Cardiac muscle cell (in vitro differentiated cells and primary cell): ENCODE results near the gene UBAP2. TPM values are rescaled to one million over a fixed set of nuclear protein-coding genes. Genes with fewer than 3 reads are reported as not detected.

Experiments
- DNase-seq, 2 donors: peaks; one replicate each; pipeline versions ENCODE4 v3.0.0 to v3.0.0-alpha.2; 2010 to 2017; ENCODE audit warnings: low read depth in 1 of 2, low spot score in 1 of 2
- H3K27ac ChIP-seq: fragments of 200-600 bp; sonication (generic); 2 replicates; pipeline ENCODE4 v1.5.1; 2016
- H3K27me3 ChIP-seq: fragments of 200-600 bp; sonication (generic); 2 replicates; pipeline ENCODE4 v1.6.0; 2016; ENCODE audit warnings: control low read depth
- H3K36me3 ChIP-seq: fragments of 200-600 bp; sonication (generic); 2 replicates; pipeline ENCODE4 v1.5.1; 2016; ENCODE audit warnings: control low read depth
- H3K4me1 ChIP-seq: fragments of 200-600 bp; sonication (generic); 2 replicates; pipeline ENCODE4 v1.8.1; 2017; ENCODE audit warnings: low read depth, mild to moderate bottlenecking, mixed run types
- H3K4me3 ChIP-seq: fragments of 200-600 bp; sonication (generic); 2 replicates; pipeline ENCODE4 v1.5.1; 2016; ENCODE audit warnings: mild to moderate bottlenecking
- H3K9me3 ChIP-seq: fragments of 200-600 bp; sonication (generic); 2 replicates; pipeline ENCODE4 v1.5.1; 2017; ENCODE audit warnings: low read depth, mild to moderate bottlenecking, control low read depth
- polyA plus RNA-seq: library from polyadenylated mRNA; unstranded; fragments of >200 nt; fragmentation: Nextera tagmentation; extraction: Ambion mirVana; gene quantifications from 2 replicates; pipeline ENCODE4 v1.2.1, GENCODE V29; 2016
- total RNA-seq: library from RNA; depleted of rRNA; stranded (reverse); fragments of >200 nt; gene quantifications from 2 replicates; pipeline ENCODE4 v1.2.3, GENCODE V29; 2016
- TF ChIP-seq, protein P1 (sequence below): IDR thresholded peaks from 2 replicates; pipeline ENCODE4 v1.5.1; 2012; ENCODE audit warnings: low read depth, mild to moderate bottlenecking, low read length

Gene UBAP2
- total and polyA plus RNA-seq, 2 experiments from 2014 or later = 27.2 to 29.3 TPM

DNA sequence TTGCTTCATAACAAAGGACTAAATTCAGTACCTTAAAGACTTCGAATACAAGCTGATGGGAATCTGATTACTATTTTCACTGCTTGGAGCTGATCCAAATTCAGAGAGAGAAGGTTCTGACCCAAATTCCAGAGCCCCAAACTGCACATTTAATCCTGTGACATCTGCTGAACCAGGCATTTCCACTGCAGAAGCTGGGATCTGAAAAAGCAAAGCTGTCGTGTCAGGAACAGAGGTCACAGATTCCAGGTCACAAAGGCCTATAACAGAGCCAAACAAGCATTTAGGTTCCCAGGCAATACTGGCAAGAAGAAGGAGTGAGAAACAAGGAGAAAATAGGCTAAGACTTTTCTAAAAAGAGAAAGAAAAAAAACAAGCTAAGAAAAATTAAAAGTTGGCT is 105.3 kb downstream of the UBAP2 start:
- no peak overlapping the region for H3K27ac ChIP-seq
- no peaks in the 10 kb centered on the region for H3K27me3 ChIP-seq
- H3K9me3 ChIP-seq = no peaks in the 10 kb centered on the region
- H3K36me3 ChIP-seq = peaks cover 33% of the 10 kb centered on the region
- no peak for DNase-seq
- no peaks in the 10 kb centered on the region for H3K4me1 ChIP-seq
- no peak overlapping the region for H3K4me3 ChIP-seq
- TF ChIP-seq, protein P1, sequence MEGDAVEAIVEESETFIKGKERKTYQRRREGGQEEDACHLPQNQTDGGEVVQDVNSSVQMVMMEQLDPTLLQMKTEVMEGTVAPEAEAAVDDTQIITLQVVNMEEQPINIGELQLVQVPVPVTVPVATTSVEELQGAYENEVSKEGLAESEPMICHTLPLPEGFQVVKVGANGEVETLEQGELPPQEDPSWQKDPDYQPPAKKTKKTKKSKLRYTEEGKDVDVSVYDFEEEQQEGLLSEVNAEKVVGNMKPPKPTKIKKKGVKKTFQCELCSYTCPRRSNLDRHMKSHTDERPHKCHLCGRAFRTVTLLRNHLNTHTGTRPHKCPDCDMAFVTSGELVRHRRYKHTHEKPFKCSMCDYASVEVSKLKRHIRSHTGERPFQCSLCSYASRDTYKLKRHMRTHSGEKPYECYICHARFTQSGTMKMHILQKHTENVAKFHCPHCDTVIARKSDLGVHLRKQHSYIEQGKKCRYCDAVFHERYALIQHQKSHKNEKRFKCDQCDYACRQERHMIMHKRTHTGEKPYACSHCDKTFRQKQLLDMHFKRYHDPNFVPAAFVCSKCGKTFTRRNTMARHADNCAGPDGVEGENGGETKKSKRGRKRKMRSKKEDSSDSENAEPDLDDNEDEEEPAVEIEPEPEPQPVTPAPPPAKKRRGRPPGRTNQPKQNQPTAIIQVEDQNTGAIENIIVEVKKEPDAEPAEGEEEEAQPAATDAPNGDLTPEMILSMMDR = no peak

DNA sequence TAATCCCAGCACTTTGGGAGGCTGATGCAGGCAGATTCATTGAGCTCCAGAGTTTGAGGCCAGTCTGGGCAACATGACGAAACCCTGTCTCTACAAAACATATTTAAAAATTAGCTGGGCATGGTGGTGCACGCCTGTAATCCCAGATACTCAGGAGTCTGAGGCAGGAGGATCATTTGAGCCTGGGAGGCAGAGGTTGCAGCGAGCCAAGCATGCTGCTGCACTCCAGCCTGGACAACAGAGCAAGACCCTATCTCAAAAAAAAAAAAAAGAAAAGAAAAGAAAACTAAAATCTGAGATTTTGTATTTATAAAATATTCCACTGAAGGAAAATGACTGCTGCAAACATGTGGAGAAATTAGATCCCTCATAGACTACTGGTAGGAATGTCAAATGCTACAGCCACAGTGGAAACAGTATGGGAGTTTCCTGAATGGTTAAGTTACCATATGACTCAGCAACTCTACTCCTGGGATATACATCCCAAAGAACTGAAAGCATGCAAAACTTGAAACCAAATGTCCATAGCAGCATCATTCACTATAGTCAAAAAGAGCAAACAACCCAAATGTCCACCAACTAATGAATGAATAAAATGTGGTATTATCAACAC is 106.1 kb downstream of the UBAP2 start:
- peaks cover 29% of the 10 kb centered on the region for H3K36me3 ChIP-seq
- H3K9me3 ChIP-seq = no peaks in the 10 kb centered on the region
- H3K27ac ChIP-seq = no peak overlapping the region
- H3K27me3 ChIP-seq = no peaks in the 10 kb centered on the region
- TF ChIP-seq, protein P1 = peak; percentile 51
- H3K4me3 ChIP-seq = no peak overlapping the region
- H3K4me1 ChIP-seq = no peaks in the 10 kb centered on the region
- DNase-seq = peak in 1 of 2 donors; percentile 80

DNA sequence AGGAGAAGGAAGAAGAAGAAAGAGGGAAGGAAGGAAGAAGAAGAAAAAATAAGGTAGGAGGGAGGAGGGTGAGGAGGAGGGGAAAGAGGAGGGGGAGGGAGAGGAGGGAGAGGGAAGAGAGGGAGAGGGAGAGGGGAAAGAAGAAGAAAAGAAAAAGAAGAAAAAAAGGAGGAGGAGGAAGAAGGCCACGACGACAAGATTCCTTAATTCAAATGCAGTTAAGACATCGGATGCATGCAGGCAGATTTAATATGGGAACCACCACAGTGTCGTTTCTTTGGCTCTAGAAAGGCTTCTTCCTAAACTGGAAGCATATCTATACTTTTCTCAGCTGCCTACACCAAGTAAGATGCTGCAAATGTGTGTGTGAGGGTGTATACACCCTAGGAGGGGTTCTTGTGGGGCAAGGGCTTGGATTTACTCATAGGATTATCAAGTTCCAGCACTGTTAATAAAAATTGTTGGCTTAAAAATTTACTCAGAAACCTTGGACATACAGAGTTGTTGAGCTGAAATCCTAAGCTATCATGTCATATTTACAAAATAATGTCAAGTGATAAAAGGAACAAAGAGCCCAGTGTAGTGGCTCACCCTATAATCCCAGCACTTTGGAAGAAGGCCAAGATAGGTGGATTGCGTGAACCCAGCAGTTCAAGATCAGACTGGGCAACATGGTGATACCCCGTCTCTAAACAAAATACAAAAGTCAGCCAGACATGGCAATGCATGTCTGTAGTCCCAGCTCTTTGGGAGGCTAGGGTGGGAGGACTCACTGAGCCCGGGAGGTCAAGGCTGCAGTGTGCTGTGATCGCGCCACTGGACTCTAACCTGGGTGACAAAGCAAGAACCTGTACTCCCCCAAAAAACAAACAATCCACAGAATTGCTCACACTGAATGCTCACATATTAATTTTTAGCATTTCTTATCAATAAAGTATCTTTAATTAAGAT is 108.5 kb downstream of the UBAP2 start:
- Histone ChIP-seq H3K4me1 (no peaks in the 10 kb centered on the region), H3K36me3 (peaks cover 30% of the 10 kb centered on the region)

DNA sequence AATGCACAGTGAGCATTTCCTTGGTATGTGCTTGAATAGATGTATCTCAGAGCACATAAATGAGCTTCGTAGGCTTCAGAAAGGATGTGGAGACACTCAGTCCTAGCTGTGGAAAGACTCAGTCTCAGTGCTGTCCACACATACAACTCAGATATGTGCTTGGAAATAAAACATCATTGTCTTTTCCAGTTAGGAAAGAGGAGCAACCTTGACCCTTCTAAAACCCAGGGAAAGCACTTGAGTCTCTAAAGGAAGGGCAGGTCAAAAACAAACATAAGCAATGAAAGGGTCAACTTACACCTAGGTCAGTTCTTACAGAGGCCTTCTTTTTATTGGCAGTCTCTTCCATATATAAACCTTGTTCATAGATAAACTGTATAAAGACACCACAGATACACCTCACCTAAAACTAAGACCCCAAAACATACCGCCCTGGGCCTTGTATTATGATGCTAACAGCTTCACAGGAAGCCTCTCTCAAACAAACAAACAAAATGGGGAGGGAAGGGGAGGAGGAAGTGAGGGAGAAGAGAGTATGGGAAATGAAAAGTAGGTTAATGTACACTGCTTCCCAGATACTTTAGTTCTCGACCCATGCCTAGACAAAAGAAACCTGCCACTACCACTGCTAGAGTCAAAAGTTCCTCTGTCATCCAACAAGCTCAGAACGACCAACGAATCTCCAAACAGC is 114.4 kb downstream of the UBAP2 start:
- H3K27me3 ChIP-seq = no peaks in the 10 kb centered on the region
- H3K27ac ChIP-seq = no peak overlapping the region
- DNase-seq = no peak
- TF ChIP-seq, protein P1 = no peak
- H3K4me3 ChIP-seq = no peak overlapping the region
- H3K36me3 ChIP-seq = peaks cover 35% of the 10 kb centered on the region
- H3K4me1 ChIP-seq = no peaks in the 10 kb centered on the region
- H3K9me3 ChIP-seq = no peaks in the 10 kb centered on the region

More for the DNA sequence above, 108.5 kb downstream of the UBAP2 start:
- H3K27me3 ChIP-seq = no peaks in the 10 kb centered on the region
- peak in 1 of 2 donors; percentile 24 for DNase-seq
- H3K27ac ChIP-seq = no peak overlapping the region
- TF ChIP-seq, protein P1 = no peak
- no peak overlapping the region for H3K4me3 ChIP-seq
- H3K9me3 ChIP-seq = no peaks in the 10 kb centered on the region

DNA sequence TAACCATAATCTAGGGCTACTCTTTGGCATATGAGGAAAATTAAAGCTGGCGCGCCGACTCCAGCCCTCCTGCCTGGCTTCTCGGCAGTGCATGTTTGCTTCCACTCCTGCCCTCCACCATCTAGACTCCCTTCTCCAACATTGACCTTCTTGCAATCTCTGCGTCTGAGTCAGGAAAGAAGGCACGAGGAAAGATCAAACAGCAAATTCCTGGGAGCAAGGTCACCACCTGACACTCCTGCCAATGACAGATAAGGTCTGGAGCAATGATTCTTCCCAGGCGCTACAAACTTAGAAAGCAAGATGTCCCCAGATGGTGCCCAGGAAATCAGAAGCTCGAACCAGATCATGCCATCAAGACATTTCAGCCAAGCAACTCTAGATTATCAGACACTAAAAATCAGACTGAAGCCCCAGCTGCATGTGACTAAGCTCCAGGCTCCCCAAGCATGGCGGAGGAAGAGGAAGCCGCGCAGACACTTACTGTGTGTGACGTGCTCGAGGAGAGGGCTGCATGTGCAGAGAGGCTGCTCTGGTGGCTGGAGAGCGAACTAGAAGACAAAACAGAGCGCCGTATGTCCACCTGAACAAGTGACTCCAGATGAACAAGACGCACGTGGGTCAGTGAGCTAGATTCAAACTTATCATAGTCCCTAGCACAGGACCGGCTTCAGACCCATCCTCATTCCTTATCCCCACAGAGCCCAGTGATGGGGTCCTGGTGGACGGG is 116.4 kb downstream of the UBAP2 start:
- no peaks in the 10 kb centered on the region for H3K4me1 ChIP-seq
- H3K36me3 ChIP-seq = peaks cover 49% of the 10 kb centered on the region
- TF ChIP-seq, protein P1 = no peak
- H3K4me3 ChIP-seq = no peak overlapping the region
- H3K9me3 ChIP-seq = no peaks in the 10 kb centered on the region
- H3K27me3 ChIP-seq = no peaks in the 10 kb centered on the region
- no peak for DNase-seq
- peak overlapping the region; percentile 51 for H3K27ac ChIP-seq
